Heart right ventricle (tissue), 16 donors: Measurements from ENCODE around the gene FANCC. TPM values are rescaled to one million over a fixed set of nuclear protein-coding genes. Genes with fewer than 3 reads are reported as not detected.

Experiments
- ATAC-seq, 8 donors: fragments of 200-7000 bp; cut with Tn5 transposase; one replicate each; pipeline ENCODE4 v1.9.1; 2020; ENCODE audit warnings: mild to moderate bottlenecking in 8 of 8, moderate library complexity in 8 of 8, moderate number of reproducible peaks in 1 of 8
- DNase-seq, 2 donors: peaks; one replicate each; pipeline ENCODE4 v3.0.0-alpha.2; 2020
- H3K27ac ChIP-seq, 10 donors: fragments of 200-600 bp; sonication (generic) in 2 of 10; one replicate each; pipeline versions ENCODE4 v1.5.0 to v1.8.0; 2020 to 2022; ENCODE audit warnings: mild to moderate bottlenecking in 3 of 10
- H3K27me3 ChIP-seq, 7 donors: fragments of 200-600 bp; one replicate each; pipeline ENCODE4 v1.8.0; 2021 to 2022; ENCODE audit warnings: mild to moderate bottlenecking in 2 of 7
- H3K36me3 ChIP-seq, 9 donors: fragments of 200-600 bp; sonication (generic) in 1 of 9; one replicate each; pipeline versions ENCODE4 v1.5.0 to v1.8.0; 2020 to 2022; ENCODE audit warnings: mild to moderate bottlenecking in 2 of 9
- H3K4me1 ChIP-seq, 9 donors: fragments of 200-600 bp; sonication (generic) in 1 of 9; one replicate each; pipeline versions ENCODE4 v1.5.0 to v1.8.0; 2020 to 2022; ENCODE audit warnings: mild to moderate bottlenecking in 4 of 9
- H3K4me3 ChIP-seq, 10 donors: fragments of 200-600 bp; sonication (generic) in 2 of 10; one replicate each; pipeline versions ENCODE4 v1.5.0 to v1.8.0; 2020 to 2022; ENCODE audit warnings: mild to moderate bottlenecking in 7 of 10, moderate library complexity in 2 of 10
- H3K9me3 ChIP-seq, 11 donors: fragments of 200-600 bp in 10 of 11; sonication (generic) in 2 of 11; one replicate each; pipeline versions ENCODE4 v1.5.0 to v1.8.0; 2013 to 2022; ENCODE audit warnings: mild to moderate bottlenecking in 2 of 11, control low read depth in 1 of 11, moderate library complexity in 1 of 11
- CTCF ChIP-seq, 9 donors: fragments of 200-600 bp; sonication (generic) in 2 of 9; IDR thresholded peaks; one replicate each; pipeline versions ENCODE4 v1.5.0 to v1.8.0; 2021 to 2022; ENCODE audit warnings: antibody characterized with exemption in 9 of 9, mild to moderate bottlenecking in 5 of 9, moderate library complexity in 1 of 9
- WGBS, 2 donors: extraction: QIAGEN DNeasy Blood & Tissue Kit; methylation state at CpG; one replicate each; pipeline ENCODE4 v1.1.7; 2013; ENCODE audit warnings: inconsistent platforms in 1 of 2; 5-methylcytosine and 5-hydroxymethylcytosine counted together
- intact Hi-C, 10 donors: fragments of 100-400 bp; cut with DNase I; formaldehyde crosslinking; loops; one replicate each; pipeline versions ENCODE4 v1.11.1 to v1.14.2; 2022
- polyA plus RNA-seq, 2 donors: library from polyadenylated mRNA; stranded (reverse); fragments of 200-250 nt; gene quantifications; one replicate each; pipeline ENCODE4 v1.2.3, GENCODE V29; 2013
- total RNA-seq, 10 donors: library from RNA; stranded (reverse); fragmentation: NEBNext Ultra II Directional in 3 of 10; extraction: Animal tissue kit (Norgen Biotek cat#: 25700) in 3 of 10; gene quantifications; one replicate each; pipeline versions ENCODE4 v1.2.1 to v1.2.4, GENCODE V29; 2021 to 2023
- donor health status: Arrhythmogenic right ventricular cardiomyopathy.
- donor health status: ischemic (EF 13 %, LVEDD 7.1; RV severe dilation, severe dysfunction).
- donor health status: healthy with polysubstance abuse.
- donor health status: DM: no; HTN: yes; CAD: no.
- donor health status: DM: no; HTN: no; CAD: no.
- donor health status: ischemic (EF 25% LVEDD 6.9; RV normal size, moderate dysfunction).
- donor health status: ischemic (EF 25% LVEDD 5.7; RV mildly dilated, moderate dysfunction).
- donor health status: healthy.
- donor health status: DM: yes; HTN: yes; CAD: no.
- donor health status: Ischemic cardiomyopathy.
- donor health status: ischemic (EF 35%, LVEDD 5.7; RV mildly dilated, moderate dysfunction).
- donor health status: nonischemic (EF 11% LVEDD 7.7; RV severe dilation, severe dysfunction).
- donor health status: DM: yes; HTN: yes; CAD: no.
- donor health status: PGD.
- donor health status: ischemic (EF 29% LVEDD 5.4; RV normal size, mild dysfunction).
- donor health status: nonischemic (EF 23%, LVEDD 6.1; RV moderate dilation, normal function).

The FANCC gene
- total and polyA plus RNA-seq, 12 donors: 2.9 to 6.8 (median 4.3) TPM

- no peak overlapping the region for H3K4me3 ChIP-seq
- ATAC-seq: peak in 1 of 8 donors; percentile 23
- no peaks in the 10 kb centered on the region for H3K9me3 ChIP-seq
- peaks cover 41 to 100% (median 97%) of the 10 kb centered on the region in 9 donors for H3K4me1 ChIP-seq
- DNase-seq: no peak
- no peaks in the 10 kb centered on the region for H3K27me3 ChIP-seq
- peak overlapping the region in 7 of 10 donors; percentile 3 to 86 (median 20) for H3K27ac ChIP-seq
- intact Hi-C loops: loop anchor here in 2 of 10 donors (5.0 to 10.0 kb wide), 2 partner anchors 68 to 291 kb away; no protein-coding TSS in a partner anchor
- H3K36me3 ChIP-seq: peaks cover 0 to 86% (median 16%) of the 10 kb centered on the region in 9 donors
- no peak for TF ChIP-seq CTCF (IDR thresholded peaks at IDR 0.05)
- WGBS, 2 donors: 48 to 73% methylated on average over 7 of the region's 7 CpGs
Observed at GRCh38 chr9:95075700-95076099, 241.8 kb downstream of the FANCC start.

- no peak for ATAC-seq
- Histone ChIP-seq H3K27ac (peak overlapping the region in 7 of 10 donors; percentile 10 to 86 (median 20)), H3K9me3 (no peaks in the 10 kb centered on the region), H3K4me3 (no peak overlapping the region), H3K36me3 (peaks cover 0 to 84% (median 10%) of the 10 kb centered on the region in 9 donors), H3K4me1 (peaks cover 46 to 100% (median 97%) of the 10 kb centered on the region in 9 donors), H3K27me3 (no peaks in the 10 kb centered on the region)
- no peak for DNase-seq
- TF ChIP-seq CTCF (IDR thresholded peaks at IDR 0.05): no peak
- intact Hi-C loops: loop anchor here in 2 of 10 donors (5.0 to 10.0 kb wide), 2 partner anchors 67 to 290 kb away; no protein-coding TSS in a partner anchor
- 45 to 67% methylated on average over 9 of the region's 9 CpGs for WGBS, 2 donors
Observed at GRCh38 chr9:95074632-95075031, 242.9 kb downstream of the FANCC start.

- no peak for ATAC-seq
- DNase-seq: no peak
- Histone ChIP-seq H3K9me3 (no peaks in the 10 kb centered on the region), H3K36me3 (peaks cover 0 to 86% (median 12%) of the 10 kb centered on the region in 9 donors), H3K4me3 (no peak overlapping the region), H3K4me1 (peaks cover 52 to 100% (median 98%) of the 10 kb centered on the region in 9 donors), H3K27ac (peak overlapping the region in 4 of 10 donors; percentile 20 to 51 (median 32)), H3K27me3 (no peaks in the 10 kb centered on the region)
- WGBS, 2 donors: 55 to 76% methylated on average over 5 of the region's 5 CpGs
- intact Hi-C loops: loop anchor here in 1 of 10 donors (10.0 kb wide), 1 partner anchor 289 kb away; no protein-coding TSS in a partner anchor
- TF ChIP-seq CTCF (IDR thresholded peaks at IDR 0.05): no peak
Observed at GRCh38 chr9:95073918-95074317, 243.6 kb downstream of the FANCC start.

- peak; percentile 10 to 41 (median 17) for ATAC-seq
Observed at GRCh38 chr9:95073042-95073607, 244.4 kb downstream of the FANCC start.

More at GRCh38 chr9:95073042-95073607, 244.4 kb downstream of the FANCC start:
- intact Hi-C loops: loop anchor here in 1 of 10 donors (10.0 kb wide), 1 partner anchor 288 kb away; no protein-coding TSS in a partner anchor
- Histone ChIP-seq H3K9me3 (no peaks in the 10 kb centered on the region), H3K36me3 (peaks cover 0 to 86% (median 12%) of the 10 kb centered on the region in 9 donors), H3K27ac (peak overlapping the region in 7 of 10 donors; percentile 25 to 55 (median 48)), H3K4me3 (no peak overlapping the region), H3K27me3 (no peaks in the 10 kb centered on the region), H3K4me1 (peaks cover 48 to 100% (median 98%) of the 10 kb centered on the region in 9 donors)
- DNase-seq: no peak
- peak in 7 of 9 donors; percentile 10 to 36 (median 29) for TF ChIP-seq CTCF (IDR thresholded peaks at IDR 0.05)
- WGBS, 2 donors: 79% methylated on average over 18 of the region's 18 CpGs
